Coronary artery (tissue), 2 donors: ENCODE results near the gene DYRK1A.

ENCODE experiments used
- DNase-seq: peaks from one replicate; pipeline ENCODE4 v3.0.0-alpha.2; 2017; ENCODE audit warnings: low spot score
- H3K27ac ChIP-seq, 2 donors: fragments of 200-600 bp; sonication (generic); one replicate each; pipeline ENCODE4 v1.5.1; 2016 to 2019
- H3K4me3 ChIP-seq: fragments of 200-600 bp; sonication (generic); 2 replicates; pipeline ENCODE4 v1.5.1; 2016; ENCODE audit warnings: mild to moderate bottlenecking, moderate library complexity
- TF ChIP-seq, protein P1 (sequence below): fragments of 200-600 bp; sonication (generic); IDR thresholded peaks from one replicate; pipeline ENCODE4 v1.5.1; 2019; ENCODE audit warnings: antibody characterized with exemption

Gene DYRK1A

GRCh38 chr21:37574316-37574715 lies 207.7 kb downstream of the DYRK1A start:
- H3K27ac ChIP-seq, result no peak overlapping the region
- TF ChIP-seq, protein P1, sequence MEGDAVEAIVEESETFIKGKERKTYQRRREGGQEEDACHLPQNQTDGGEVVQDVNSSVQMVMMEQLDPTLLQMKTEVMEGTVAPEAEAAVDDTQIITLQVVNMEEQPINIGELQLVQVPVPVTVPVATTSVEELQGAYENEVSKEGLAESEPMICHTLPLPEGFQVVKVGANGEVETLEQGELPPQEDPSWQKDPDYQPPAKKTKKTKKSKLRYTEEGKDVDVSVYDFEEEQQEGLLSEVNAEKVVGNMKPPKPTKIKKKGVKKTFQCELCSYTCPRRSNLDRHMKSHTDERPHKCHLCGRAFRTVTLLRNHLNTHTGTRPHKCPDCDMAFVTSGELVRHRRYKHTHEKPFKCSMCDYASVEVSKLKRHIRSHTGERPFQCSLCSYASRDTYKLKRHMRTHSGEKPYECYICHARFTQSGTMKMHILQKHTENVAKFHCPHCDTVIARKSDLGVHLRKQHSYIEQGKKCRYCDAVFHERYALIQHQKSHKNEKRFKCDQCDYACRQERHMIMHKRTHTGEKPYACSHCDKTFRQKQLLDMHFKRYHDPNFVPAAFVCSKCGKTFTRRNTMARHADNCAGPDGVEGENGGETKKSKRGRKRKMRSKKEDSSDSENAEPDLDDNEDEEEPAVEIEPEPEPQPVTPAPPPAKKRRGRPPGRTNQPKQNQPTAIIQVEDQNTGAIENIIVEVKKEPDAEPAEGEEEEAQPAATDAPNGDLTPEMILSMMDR, result no peak
- no peak for DNase-seq
- H3K4me3 ChIP-seq, result no peak overlapping the region

DNA sequence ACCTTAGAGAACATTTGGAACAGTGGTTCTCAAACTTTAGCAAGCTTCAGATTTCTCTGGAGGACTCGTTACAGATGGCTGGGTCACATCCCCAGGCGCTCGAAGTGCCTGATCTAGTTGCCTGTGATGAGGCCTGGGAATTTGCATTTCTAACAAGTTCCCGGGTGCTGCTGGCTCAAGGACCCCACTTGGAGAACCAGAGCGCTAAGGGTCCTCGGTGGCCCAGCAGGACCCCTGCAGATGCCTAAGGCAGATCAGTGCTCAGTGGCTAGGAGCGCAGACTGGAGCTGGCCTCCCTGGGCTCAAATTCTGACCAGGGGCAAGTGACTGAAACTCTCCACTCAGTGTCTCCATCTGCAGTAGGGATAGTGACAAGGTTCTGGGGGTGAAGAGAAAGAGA lies 208.2 kb downstream of the DYRK1A start:
- H3K27ac ChIP-seq, result no peak overlapping the region
- H3K4me3 ChIP-seq, result no peak overlapping the region
- DNase-seq, result peak; percentile 70
- TF ChIP-seq, protein P1, result no peak

DNA sequence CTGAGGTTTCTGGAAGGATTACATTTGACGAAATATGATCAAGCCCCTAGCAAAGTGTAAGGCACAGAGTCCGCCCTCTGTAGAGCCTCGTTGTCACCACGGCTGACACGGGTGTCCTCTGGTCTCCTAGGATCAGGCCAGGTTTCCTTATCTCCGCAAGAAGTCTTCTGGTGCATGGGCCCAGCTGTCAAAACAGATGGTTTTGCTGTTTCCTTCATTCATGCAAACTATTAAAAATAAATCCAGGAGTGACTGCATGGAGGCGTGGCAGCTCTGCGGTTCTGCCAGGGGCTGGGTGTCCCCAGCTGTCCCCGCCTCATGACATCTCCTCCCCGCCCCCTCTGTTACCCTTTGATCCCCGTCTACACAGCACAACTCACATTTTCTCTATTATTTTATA lies 209.0 kb downstream of the DYRK1A start:
- TF ChIP-seq, protein P1, result no peak
- no peak overlapping the region for H3K27ac ChIP-seq
- H3K4me3 ChIP-seq, result no peak overlapping the region
- peak; percentile 29 for DNase-seq
